H1 (cell line): Measurements from ENCODE around the gene TFAP2E. TPM values are rescaled to one million over a fixed set of nuclear protein-coding genes. Genes with fewer than 3 reads are reported as not detected.

Source experiments
- EZH2 ChIP-seq: fragments of 200-600 bp; sonication (generic); IDR thresholded peaks from 2 replicates; pipeline ENCODE4 v1.7.1; 2012; ENCODE audit warnings: low read depth, mild to moderate bottlenecking, moderate library complexity, low read length, inconsistent platforms; ENCODE audit not compliant: severe bottlenecking
- GABPA ChIP-seq: IDR thresholded peaks from 2 replicates; pipeline ENCODE4 v1.6.1; 2011; ENCODE audit warnings: mild to moderate bottlenecking, low read length, moderate library complexity, borderline replicate concordance; ENCODE audit not compliant: insufficient read depth
- MAX ChIP-seq: IDR thresholded peaks from 2 replicates; pipeline ENCODE4 v1.6.1; 2012; ENCODE audit warnings: inconsistent platforms
- RXRA ChIP-seq: IDR thresholded peaks from 2 replicates; pipeline ENCODE4 v1.6.1; 2011; ENCODE audit warnings: low read depth, mild to moderate bottlenecking, low read length, moderate library complexity; ENCODE audit not compliant: insufficient read depth
- SIN3A ChIP-seq, 2 experiments: IDR thresholded peaks in 1 of 2; conservative IDR thresholded peaks in 1 of 2; 2 replicates each; pipeline ENCODE4 v1.6.1; 2011 to 2012; ENCODE audit warnings: low read length in 2 of 2, improper control_type of control experiment in 1 of 2, low read depth in 1 of 2, mild to moderate bottlenecking in 1 of 2
- SIRT6 ChIP-seq: IDR thresholded peaks from one replicate; pipeline ENCODE4 v1.7.1; 2012; ENCODE audit warnings: low read length, inconsistent platforms
- TBP ChIP-seq: IDR thresholded peaks from 2 replicates; pipeline ENCODE4 v1.6.1; 2011; ENCODE audit warnings: low read depth, low read length, improper control_type of control experiment
- polyA plus RNA-seq, 7 experiments: library from polyadenylated mRNA; depleted of rRNA in 3 of 7; stranded (reverse) in 5 of 7; unstranded in 2 of 7; fragments of >200 nt in 5 of 7; fragments of 200-250 nt in 2 of 7; gene quantifications; 1 replicate in 5 of 7; 2 replicates in 1 of 7; 4 replicates in 1 of 7; pipeline versions ENCODE4 v1.2.1 to v1.2.3, GENCODE V29; 2011 to 2013; ENCODE audit warnings: missing spikeins in 2 of 7, mixed read lengths in 2 of 7
- total RNA-seq: library from RNA; stranded (reverse); fragmentation: NEBNext Ultra II Directional; extraction: Animal tissue kit (Norgen Biotek cat#: 25700); gene quantifications from 2 replicates; pipeline ENCODE4 v1.2.1, GENCODE V29; 2021

The TFAP2E gene
- total and polyA plus RNA-seq, 2 of the 8 experiments (the other 6 are each of a cell fraction or from before 2014, with no cell fraction given) = 0.24 to 0.50 TPM

DNA sequence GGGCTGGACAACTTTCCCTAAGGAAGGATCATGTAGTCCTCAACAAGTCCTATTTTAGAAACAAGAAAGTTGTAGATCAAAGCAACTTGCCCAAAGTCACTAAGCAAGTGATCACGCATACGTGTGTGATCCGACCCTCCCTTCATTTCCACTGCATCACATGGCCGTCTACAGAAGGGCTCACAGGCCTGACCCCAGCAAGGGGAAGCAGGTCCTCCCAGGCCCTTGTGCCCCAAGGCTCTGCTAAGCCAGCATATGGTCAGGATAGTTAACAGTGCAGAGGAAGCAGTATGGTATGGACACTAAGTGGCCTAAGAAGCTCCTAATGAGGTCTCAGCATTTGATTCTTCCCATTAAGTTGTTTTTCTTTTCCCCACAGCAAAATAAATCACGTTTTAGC, 24.8 kb downstream of the TFAP2E start (continued):
- TF ChIP-seq SIN3A (conservative IDR thresholded peaks at IDR 0.05 in 1 of 2, IDR thresholded peaks at IDR 0.05 in 1 of 2; ENCODE audit: low read depth in 1 of 2, low read length in 2 of 2) = no peak
- TF ChIP-seq TBP = no peak
- no peak for TF ChIP-seq RXRA
- TF ChIP-seq EZH2 = no peak
- TF ChIP-seq GABPA = no peak
- TF ChIP-seq MAX = no peak
- no peak for TF ChIP-seq SIRT6
